GM18867 (cell line): ENCODE measurements around the gene PARD6B.
"Not testable (repeated sequence)": the region's sequence is repeated elsewhere in the genome, so short reads cannot be mapped to it uniquely, and the experiment has no call there.

ENCODE experiments used
- ATAC-seq: cut with Tn5 transposase; IDR thresholded peaks from one replicate; pipeline ENCODE4 v1.9.1; 2021; ENCODE audit warnings: mild to moderate bottlenecking, moderate library complexity; ENCODE audit not compliant: unreplicated experiment

Gene PARD6B

DNA sequence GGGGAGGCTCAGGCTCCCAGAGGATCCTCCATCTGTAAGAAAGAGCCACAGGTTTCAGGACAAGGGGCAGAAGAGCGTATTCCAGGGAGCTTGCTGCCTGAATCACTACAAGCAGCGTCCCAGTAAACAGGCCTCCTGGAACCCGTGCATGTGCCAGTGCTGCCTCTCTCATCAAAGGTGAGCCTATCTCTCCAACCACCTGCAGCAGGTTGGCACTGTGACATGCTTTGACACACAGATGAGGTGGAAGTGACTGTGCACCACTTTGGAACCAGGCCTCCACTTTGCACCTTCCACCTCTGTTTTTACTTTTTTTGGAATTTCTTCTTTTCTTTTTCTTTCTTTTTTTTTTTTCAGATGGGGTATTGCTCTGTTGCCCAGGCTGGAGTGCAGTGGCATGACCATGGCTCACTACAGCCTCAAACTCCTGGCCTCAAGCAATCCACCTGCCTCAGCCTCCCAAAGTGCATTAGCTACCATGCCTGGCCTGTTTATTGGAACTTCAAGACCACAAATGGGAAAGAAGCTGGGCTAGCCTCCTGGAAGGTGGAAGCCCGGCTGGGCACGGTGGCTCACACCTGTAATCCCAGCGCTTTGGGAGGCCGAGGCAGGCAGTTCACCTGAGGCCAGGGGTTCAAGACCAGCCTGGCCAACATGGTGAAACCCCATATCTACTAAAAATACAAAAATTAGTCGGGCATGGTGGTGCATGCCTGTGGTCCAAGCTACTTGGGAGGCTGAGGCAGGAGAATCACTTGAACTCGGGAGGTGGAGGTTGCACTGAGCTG lies 27.5 kb upstream of the PARD6B start:
- ATAC-seq, result not testable (repeated sequence)

DNA sequence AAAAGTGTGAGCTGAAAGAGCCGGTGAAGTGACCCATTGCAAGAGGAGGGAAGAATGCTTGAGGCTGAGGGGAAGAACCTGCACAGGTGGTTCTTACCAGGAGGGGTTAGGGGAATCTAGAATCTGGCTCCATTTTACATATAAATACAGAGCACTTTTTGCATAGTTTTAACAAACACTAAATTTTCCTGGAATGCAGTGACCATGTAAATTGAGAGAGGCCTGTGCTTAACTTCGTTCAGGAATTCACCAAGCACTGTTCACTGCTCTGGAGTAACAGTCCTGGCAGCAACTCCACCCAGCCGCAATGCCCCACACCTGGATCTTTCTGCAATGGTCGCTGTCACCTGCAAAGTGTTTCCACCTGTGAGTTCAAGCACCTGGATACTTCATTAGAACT lies 26.9 kb upstream of the PARD6B start:
- ATAC-seq, result no peak

DNA sequence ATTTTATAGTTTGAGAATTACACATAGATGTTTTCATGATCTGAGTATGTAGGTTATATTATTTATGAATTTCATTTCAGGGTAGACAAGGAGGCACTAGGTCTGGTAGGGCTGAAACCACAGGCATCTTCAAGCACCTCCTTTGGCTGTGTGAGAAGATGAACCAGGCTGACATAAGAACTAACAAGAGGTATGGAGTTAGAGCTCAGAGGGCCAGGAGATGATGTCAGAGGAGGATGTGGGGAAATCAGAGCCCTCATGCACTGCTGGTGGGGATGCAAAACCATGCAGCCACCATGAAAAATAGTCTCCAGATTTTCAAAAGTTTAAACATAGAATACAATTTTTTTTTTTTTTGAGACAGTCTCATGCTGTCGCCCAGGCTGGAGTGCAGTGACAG lies 26.4 kb upstream of the PARD6B start:
- ATAC-seq, result no peak

DNA sequence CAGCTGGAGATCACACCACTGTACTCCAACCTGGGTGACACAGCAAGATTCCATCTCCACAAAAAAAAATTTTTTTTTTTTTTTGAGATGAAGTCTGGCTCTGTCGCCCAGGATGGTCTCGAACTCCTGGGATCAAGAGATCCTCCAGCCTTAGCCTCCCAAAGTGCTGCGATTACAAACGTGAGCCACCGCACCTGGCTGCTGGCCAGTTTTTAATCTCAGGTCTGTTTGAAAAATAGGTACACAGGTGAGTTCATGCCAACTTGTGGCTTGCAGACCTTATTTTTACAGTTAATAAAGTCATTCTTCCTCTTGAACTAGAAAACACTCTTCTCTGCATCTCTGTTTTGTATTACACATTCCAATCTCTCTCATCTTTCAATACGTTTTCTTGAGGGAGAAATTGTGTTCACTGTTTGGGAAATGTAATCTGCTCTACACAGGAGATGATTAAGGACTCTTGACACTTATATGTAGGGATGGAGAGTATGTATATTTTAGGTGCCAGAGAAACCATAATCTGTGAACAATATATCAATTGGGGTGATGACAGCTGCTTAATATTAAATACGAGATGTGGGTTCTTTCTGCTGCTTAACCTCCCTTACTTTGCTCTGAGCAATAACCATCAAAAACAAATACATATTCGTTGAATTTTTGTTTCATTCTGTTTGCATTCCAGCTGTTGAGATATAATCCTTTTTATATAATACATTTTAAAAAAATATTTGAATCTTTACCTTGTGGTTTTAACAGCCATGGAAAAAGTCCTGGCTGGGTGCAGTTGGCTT lies 22.3 kb upstream of the PARD6B start:
- ATAC-seq, result no peak

DNA sequence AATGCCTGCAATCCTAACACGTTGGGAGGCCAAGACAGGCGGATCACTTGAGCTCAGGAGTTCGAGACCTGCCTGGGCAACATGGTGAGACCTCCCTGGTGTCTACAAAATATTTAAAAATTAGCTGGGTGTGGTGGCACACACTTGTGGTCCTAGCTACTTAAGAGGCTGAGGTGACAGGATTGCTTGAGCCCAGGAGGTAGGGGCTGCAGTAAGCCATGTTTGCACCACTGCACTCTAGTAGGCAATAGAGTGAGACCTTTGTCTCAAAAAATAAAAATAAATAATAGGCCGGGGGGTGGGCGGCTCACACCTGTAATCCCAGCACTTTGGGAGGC lies 21.8 kb upstream of the PARD6B start:
- no peak for ATAC-seq

DNA sequence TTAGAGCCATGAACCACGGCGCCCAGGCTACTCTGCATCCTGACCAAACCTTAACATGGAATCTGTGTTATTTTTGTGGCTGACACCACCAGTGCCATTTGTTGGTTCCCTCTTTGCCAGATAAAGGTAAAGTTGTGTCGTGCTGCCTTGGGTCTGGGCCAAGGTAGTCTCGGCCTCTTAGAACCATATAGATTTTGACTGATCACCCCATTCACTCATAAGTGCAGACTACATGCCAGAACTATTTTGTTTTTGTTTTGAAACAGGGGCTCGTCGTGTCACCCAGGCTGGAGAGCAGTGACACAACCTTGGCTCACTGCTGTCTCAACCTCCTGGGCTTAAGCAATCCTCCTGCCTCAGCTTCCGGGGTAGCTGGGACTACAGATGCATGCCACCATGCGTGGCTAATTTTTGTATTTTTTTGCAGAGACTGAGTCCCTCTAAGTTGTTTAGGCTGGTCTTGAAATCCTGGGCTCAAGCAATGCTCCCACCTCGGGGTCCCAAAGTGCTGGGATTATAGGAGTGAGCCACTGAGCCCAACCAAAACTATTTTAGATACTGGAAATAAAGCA lies 20.8 kb upstream of the PARD6B start:
- ATAC-seq, result no peak

DNA sequence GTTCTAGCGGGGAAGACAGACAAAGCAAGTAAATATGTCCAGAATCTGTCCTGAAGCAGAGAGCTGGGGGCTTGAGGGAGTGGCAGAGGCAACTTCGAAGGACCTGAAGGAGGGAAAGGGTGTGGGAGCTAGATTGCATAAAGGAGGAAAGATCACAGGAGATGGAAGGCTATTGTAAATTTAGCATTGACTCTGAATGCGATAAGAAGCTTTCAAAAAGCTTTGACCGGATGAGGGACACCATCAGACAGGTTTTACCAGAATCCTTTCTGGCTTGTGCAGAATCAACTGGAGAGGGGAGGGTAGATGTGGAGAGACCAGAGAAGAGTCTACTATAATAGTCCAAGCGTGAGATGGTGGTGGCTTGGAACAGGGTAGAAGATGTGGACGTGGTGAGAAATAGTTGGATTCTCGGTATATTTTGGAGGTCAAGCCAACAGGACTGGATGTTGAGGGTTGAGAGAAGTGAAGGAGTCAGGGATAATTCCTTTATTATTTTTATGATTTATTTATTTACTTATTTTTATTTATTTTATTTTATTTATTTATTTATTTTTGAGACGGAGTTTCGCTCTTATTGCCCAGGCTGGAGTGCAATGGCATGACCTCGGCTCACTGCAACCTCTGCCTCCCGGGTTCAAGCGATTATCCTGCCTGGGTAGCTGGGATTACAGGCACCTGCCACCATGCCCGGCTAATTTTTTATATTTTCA lies 20.1 kb upstream of the PARD6B start:
- ATAC-seq, result no peak

DNA sequence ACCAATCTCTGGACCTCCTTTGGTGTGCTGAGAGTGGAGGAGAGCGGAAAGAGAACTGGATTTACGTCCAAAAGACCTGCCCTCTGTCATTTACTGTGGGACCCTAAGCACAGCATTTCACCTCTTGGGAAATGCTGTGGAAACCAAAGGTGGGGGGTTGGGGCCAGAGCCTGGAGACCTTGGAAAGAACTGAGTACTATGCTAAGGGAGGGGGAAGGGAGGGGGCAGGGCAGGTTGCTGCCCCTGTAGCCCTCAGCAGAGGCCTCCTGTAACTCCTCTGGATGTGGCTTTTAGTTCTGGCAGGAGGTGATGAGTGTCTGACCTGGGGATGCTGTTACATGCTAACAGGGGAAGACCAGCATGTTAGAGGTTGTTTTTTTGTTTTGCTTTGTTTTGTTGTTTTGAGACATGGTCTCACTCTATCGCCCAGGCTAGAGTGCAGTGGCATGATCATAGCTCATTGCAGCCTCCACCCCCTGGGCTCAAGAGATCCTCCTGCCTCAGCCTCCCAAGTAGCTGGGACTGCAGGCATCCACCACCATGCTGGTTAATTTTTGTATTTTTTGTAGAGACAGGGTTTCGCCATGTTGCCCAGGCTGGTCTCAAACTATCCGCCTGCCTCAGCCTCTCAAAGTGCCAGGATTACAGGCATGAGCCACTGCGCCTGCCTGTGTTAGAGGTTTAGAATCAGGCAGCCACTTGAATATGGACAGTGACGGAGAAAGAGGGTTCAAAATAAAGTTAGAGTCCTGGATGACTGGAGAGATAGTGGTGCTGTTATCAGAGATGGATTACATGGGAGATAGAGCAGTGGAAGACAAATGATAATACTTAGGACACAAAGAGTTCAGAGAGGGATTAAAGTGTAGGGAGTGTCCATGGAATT lies 18.4 kb upstream of the PARD6B start:
- no peak for ATAC-seq

DNA sequence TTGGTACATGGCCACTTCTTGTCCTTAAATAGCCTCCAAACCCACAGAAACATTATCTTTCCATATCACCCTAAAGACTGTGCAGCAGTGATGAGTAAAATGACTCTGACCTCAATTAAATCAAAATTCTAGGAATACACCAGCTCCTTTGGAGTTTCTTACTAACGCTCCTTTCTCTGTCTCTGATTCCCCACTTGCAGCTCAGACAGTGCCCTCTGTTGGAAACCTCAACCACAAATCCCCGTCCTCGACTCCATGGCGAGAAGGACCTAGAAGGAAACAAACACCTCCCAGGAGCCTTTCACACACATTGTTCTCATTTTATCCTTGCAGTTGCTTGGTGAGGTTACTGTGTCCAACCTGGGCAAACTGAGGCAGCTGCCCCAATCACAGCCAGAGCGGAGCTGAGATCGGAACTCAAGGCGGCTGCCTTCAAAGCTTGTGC lies 17.7 kb upstream of the PARD6B start:
- no peak for ATAC-seq

DNA sequence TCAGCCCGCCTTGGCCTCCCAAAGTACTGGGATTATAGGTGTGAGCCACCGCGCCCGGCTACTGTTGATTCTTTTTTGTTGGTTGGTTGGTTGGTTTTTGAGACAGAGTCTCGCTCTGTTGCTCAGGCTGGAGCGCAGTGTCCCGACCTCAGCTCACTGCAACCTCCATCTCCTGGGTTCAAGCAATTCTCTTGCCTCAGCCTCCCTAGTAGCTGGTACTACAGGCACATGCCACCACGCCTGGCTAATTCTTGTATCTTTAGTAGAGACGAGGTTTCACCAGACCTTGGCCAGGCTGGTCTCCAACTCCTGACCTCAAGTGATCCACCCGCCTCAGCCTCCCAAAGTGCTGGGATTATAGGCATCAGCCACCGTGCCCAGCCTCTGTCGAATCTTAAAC lies 17.0 kb upstream of the PARD6B start:
- ATAC-seq, result not testable (repeated sequence)

DNA sequence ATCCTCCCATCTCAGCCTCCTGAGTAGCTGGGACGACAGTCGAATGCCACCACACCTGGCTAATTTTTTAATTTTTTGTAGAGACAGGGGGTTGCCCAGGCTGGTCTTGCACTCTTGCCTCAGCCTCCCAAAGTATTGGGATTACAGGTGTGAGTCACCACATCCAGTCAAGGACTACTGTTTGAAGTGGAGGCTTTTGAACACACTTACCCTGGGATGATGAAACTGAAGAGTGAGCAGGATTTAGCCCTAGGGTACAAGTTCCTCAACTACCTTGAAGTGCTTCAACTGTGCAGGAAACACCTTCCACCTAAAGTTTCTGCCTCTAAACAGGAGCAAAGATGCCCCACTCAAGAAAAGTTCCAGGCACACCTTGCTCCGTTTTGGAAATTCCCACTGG lies 15.7 kb upstream of the PARD6B start:
- ATAC-seq, result no peak

DNA sequence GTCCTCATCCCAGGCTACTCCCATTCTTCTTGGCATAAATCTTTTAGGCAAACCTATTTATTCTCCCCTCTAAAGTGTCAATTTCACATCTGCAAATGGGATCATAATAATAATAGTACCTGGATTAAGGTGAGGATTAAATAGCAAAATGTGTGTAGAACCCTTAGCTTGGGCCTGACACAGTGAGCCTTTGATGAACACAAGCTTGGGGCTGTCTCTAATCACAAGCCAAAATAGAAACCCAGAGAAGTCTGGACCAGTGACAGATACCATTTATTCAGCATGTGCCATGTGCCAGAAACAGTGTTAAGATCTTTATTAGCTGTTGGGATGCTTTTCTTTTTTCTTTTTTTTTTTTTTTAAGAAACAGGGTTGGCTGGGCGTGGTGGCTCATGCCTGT lies 14.9 kb upstream of the PARD6B start:
- no peak for ATAC-seq

DNA sequence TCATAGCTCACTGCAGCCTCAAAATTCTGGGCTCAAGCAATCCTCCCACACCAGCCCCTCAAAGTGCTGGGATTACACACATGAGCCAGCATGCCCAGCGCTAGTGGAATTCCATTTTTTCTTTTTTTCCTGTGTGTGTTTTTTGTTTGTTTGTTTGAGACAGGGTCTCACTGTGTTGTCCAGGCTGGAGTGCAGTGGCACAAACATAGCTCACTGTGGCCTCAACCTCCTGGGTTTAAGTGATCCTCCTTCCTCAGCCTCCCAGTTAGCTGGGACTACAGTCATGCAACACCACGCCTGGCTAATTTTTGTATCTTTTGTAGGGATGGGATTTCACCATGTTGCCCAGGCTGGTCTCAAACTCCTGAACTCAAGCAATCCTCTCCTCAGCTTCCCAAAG lies 14.1 kb upstream of the PARD6B start:
- no peak for ATAC-seq

DNA sequence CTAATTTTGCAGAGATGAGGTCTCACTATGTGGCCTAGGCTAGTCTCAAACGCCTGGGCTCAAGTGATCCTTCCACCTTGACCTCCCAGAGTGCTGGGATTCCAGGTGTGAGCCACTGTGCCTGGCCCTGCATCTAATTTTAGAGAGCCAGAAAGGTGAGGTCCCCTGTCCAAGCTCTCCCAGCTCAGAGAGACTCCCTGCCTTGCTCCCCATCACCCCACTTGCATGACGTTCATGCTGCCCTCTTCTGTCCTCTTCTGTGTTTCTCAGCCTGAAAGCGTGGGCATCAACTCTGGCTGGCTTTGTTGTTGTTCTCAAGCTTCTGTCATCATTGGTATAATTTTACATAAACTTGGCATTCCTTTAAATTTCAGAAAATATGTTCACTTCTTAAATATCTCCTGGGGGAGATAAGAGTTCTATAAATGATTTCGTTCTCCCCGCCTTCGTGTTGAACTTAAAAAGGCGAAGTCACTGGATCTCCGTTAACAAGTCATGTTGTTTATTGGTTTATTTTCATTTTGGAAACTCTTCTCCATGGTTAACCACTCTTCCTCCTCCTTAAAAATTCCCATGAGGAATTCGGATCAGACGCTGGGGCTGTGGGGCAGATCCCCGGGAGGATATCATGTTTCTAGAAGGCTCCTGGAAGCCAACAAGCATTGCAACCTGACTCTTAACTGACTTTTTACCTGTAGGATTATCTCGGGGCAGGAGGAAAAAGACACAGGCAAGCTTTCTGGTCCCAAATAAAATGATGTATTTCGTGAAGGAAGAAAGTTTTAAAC lies 13.2 kb upstream of the PARD6B start:
- ATAC-seq, result no peak

DNA sequence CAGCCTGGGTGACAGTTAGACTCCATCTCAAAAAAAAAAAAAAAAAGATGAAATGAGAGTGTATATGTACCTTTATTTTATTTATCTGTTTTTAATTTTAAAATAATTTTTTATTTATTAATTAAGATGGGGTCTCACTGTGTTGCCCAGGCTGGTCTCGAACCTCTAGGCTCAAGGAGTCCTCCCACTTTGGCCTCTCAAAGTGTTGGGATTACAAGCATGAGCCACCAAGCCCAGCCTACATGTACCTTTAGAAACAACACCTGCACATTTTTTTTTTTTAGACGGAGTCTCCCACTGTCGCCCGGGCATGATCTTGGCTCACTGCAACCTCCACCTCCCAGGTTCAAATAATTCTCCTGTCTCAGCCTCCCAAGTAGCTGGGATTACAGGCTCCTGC lies 12.1 kb upstream of the PARD6B start:
- no peak for ATAC-seq

DNA sequence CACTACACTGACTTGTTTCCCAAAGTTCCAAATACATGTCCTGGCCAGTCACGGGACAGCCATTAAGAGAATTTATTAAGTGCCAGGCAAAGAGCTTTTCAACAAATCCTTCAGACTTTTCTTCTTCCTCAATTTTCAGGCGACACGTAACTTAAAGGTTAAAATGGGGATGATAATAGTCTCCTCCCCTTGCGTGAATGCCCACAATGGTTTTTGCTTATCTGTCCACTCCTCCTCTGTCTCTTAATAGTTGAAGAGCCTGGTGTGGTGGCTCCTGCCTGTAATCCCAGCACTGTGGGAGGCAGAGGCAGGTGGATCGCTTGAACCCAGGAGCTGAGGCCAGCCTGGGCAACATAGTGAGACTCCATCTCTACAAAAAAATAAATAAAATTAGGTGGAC lies 11.4 kb upstream of the PARD6B start:
- ATAC-seq, result no peak

DNA sequence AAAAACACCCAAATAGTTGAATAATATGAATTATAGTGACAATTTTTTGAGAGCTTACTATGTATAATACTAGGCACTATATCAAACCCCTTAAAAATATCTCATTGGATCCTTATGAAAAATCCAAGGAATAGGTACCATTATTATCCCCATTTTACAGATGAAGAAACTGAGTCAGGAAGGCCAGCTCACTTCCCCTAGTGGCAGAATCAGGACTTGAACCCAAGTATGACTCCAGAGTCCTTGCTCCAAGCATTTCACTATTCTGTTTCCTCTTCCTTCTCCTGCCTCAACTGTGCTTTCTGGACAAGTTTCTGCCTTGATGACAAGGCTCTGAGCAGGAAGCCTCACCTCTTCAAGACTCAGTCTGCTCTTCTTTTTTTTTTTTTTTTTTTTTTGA lies 10.8 kb upstream of the PARD6B start:
- ATAC-seq, result no peak

DNA sequence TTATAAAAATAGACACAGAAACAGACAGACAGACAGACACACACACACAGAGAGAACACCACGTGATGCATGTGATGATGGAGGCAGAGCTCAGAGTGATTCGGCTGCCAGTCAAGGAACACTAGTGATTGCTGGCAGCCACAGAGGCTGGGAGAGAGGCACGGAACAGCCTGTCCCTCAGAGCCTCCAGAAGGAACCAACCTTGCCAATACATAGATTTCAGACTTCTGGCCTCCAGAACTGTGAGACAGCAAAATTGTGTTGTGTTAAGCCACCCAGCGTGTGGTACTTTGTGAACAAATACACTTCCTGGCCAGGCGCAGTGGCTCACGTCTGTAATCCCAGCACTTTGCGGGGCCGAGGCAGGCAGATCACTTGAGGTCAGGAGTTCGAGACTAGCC lies 9.5 kb upstream of the PARD6B start:
- no peak for ATAC-seq

DNA sequence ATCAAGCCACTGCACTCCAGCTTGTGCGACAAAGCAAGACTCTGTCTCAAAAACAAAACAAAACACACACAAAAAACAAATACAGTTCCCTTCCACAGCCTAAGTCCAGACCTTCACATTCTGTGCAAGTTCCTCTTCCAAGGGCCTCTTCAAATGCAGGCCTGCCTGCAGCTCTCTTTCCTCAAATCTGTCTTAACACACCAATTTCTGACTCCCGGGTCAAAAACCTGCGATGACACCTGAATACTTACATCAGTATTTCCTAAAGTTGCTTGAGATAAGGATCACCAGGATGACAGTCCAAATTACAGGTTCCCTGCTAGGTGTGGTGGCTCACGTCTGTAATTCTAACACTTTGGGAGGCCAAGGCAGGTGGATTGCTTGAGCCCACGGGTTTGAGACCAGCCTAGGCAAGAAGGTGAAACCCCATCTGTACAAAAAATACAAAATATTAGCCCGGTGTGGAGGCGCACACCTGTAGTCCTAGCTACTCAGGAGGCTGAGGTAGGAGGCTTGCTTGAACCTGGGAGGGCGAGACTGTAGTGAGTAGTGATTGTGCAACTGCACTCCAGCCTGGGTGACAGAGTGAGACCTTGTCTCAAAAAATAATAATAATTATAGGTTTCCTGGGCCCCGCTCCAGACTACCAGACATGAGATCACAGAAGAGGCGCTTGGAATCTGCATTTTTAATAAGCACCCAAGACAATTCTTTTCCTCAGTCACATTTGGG lies 8.8 kb upstream of the PARD6B start:
- ATAC-seq, result no peak
